HL-60 (cell line): ENCODE measurements around the gene IFNAR2.

Experiments used
- CTCF ChIP-seq: IDR thresholded peaks from one replicate; pipeline ENCODE4 v1.5.1; 2011; ENCODE audit warnings: low read length, control low read depth, inconsistent platforms; ENCODE audit not compliant: insufficient read depth
- REST ChIP-seq: IDR thresholded peaks from 2 replicates; pipeline ENCODE4 v1.6.1; 2012; ENCODE audit warnings: low read depth; ENCODE audit not compliant: insufficient replicate concordance

DNA sequence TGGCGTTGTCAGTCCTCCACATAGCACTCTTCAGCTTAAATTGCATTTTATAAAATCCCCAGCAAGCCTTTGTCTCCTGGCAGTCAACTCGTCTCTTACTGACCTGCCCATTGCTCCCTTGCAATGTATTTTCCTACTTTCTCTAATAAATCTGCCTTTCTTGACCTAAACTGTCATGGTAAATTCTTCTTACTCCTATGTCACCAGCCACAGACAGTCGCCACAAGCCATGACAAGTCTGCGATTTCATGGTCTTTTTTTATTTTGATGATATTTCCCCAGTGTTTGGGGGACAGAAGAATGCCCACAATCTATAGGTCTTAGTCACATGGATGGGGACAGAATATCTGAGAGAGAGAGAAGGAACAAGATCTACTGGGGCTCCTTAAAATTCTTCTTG, 8.4 kb downstream of the IFNAR2 start:
- TF ChIP-seq REST (no peak), CTCF (no peak)
